OCI-LY1 (cell line): ENCODE measurements around the gene TMEM198.

Experiments used
- CTCF ChIP-seq: fragments of 200-600 bp; sonication (generic), shearing (Covaris generic); IDR thresholded peaks from 2 replicates; pipeline ENCODE4 v1.5.1; 2017; ENCODE audit warnings: mild to moderate bottlenecking, antibody characterized with exemption, low read length, moderate library complexity, mixed read lengths
- EZH2 ChIP-seq: fragments of 200-600 bp; sonication (generic), shearing (Covaris generic); IDR thresholded peaks from 2 replicates; pipeline ENCODE4 v1.8.0; 2017; ENCODE audit warnings: borderline replicate concordance, mixed run types, mild to moderate bottlenecking, antibody characterized with exemption, low read length, moderate library complexity, mixed read lengths

GRCh38 chr2:219517954-219518778 is 25.7 kb upstream of the TMEM198 start:
- TF ChIP-seq CTCF (no peak), EZH2 (no peak)
